Neutrophil (primary cell): ENCODE measurements around the gene KRT85.
"Not testable (repeated sequence)": the region's sequence is repeated elsewhere in the genome, so short reads cannot be mapped to it uniquely, and the experiment has no call there.

ENCODE experiments used
- H3K27ac ChIP-seq: fragments of 200-600 bp; sonication (generic); 2 replicates; pipeline ENCODE4 v1.5.1; 2016; ENCODE audit warnings: mild to moderate bottlenecking, moderate library complexity
- H3K27me3 ChIP-seq: fragments of 200-600 bp; sonication (generic); 2 replicates; pipeline ENCODE4 v1.6.0; 2016; ENCODE audit warnings: mild to moderate bottlenecking
- H3K36me3 ChIP-seq: fragments of 200-600 bp; sonication (generic); 2 replicates; pipeline ENCODE4 v1.5.1; 2017
- H3K4me1 ChIP-seq, 2 experiments: fragments of 200-600 bp in 1 of 2; sonication (generic) in 1 of 2; 1 replicate in 1 of 2; 2 replicates in 1 of 2; pipeline versions ENCODE4 v1.5.1 to v1.6.1; 2013 to 2016; ENCODE audit warnings: low read depth in 1 of 2, low read length in 1 of 2, mild to moderate bottlenecking in 1 of 2, moderate library complexity in 1 of 2; ENCODE audit not compliant: control insufficient read depth in 1 of 2, insufficient read depth in 1 of 2
- H3K4me3 ChIP-seq, 2 experiments: fragments of 200-600 bp in 1 of 2; sonication (generic) in 1 of 2; 1 replicate in 1 of 2; 2 replicates in 1 of 2; pipeline ENCODE4 v1.5.1; 2013 to 2016; ENCODE audit warnings: low read depth in 1 of 2, low read length in 1 of 2, mild to moderate bottlenecking in 1 of 2, moderate library complexity in 1 of 2
- H3K9me3 ChIP-seq: fragments of 200-600 bp; sonication (generic); 2 replicates; pipeline ENCODE4 v1.5.1; 2016
- CTCF ChIP-seq: fragments of 200-600 bp; sonication (generic); IDR thresholded peaks from 2 replicates; pipeline ENCODE4 v1.5.1; 2016; ENCODE audit warnings: antibody characterized with exemption

KRT85 gene

DNA sequence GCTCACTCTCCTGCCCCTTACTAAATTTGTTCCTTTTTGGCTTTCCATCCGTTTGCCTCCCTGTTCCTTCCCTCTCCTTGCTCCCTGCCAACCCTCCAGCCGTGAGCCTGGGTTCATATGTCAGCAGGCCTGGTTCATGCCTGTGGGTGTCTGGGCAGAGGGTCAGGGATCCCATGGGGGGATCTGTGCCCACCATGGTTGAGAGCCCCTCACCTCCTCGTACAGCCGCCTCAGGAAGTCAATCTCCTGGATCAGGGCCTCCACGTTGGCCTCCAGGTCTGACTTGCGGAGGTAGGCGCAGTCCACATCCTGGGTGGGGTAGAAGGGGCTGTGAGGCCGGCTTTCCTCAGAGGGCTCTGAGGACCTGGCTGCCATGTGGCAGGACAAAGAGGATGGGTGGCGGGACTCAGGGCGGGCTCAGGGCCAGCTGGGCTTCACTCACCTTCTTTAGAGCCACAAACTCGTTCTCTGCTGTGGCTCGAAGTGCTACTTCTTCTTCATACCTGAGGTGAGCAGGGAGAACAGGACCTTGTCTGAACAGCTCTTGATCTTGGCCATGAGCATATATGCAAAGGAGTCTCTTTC, 49.7 kb downstream of the KRT85 start:
- H3K4me3 ChIP-seq: no peak overlapping the region
- H3K4me1 ChIP-seq: no peaks in the 10 kb centered on the region
- TF ChIP-seq CTCF: no peak
- no peaks in the 10 kb centered on the region for H3K9me3 ChIP-seq
- H3K27me3 ChIP-seq: peaks cover 57% of the 10 kb centered on the region
- no peak overlapping the region for H3K27ac ChIP-seq
- no peaks in the 10 kb centered on the region for H3K36me3 ChIP-seq

GRCh38 chr12:52316701-52317100, 50.6 kb downstream of the KRT85 start:
- Histone ChIP-seq H3K27me3 (peaks cover 56% of the 10 kb centered on the region), H3K4me1 (no peaks in the 10 kb centered on the region), H3K27ac (no peak overlapping the region), H3K9me3 (no peaks in the 10 kb centered on the region), H3K36me3 (no peaks in the 10 kb centered on the region), H3K4me3 (no peak overlapping the region)
- TF ChIP-seq CTCF: no peak

DNA sequence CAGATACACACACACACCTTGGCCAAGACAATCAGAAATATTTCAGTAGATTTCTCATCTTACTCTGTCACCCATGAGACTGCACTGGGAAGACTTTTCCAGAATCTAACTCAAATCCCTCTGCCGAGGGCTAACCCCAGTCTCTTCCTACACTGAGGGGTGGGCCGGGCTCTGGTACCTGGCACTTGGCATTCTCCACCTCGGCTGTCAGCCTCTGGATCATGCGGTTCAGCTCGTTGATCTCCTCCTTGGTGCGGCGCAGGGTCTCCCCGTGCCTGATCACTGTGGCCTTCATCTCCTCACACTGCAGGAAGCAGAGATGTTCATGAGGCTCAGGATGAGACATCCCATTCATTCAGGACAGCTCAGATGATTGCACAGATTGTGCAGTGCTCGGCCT, 51.0 kb downstream of the KRT85 start:
- peaks cover 56% of the 10 kb centered on the region for H3K27me3 ChIP-seq
- H3K9me3 ChIP-seq: no peaks in the 10 kb centered on the region
- TF ChIP-seq CTCF: no peak
- no peak overlapping the region for H3K27ac ChIP-seq
- H3K36me3 ChIP-seq: no peaks in the 10 kb centered on the region
- H3K4me1 ChIP-seq: no peaks in the 10 kb centered on the region
- no peak overlapping the region for H3K4me3 ChIP-seq

DNA sequence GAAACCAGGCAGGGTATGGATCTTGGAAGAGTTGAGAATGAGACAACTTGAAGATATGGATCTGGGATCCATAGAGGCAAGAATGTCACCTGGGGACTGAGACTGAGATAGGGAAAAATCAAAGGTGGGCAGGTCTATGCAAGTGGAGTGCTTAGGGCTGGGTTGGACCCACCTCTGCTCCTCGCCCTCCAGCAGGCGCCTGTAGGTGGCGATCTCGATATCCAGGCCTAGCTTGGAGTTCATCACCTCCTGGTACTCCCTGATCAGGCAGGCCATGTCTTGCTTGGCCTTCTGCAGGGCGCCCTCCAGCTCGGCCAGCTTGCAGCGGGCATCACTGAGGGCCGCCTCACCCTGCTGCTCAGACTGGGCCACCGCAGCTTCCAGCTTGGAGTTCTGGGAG, 51.6 kb downstream of the KRT85 start:
- H3K27ac ChIP-seq, H3K4me3 ChIP-seq, H3K9me3 ChIP-seq, H3K36me3 ChIP-seq, H3K4me1 ChIP-seq: not testable (repeated sequence)
- H3K27me3 ChIP-seq: peaks cover 56% of the 10 kb centered on the region

GRCh38 chr12:52314511-52314910, 52.8 kb downstream of the KRT85 start:
- no peak for TF ChIP-seq CTCF
- Histone ChIP-seq H3K4me3 (no peak overlapping the region), H3K36me3 (no peaks in the 10 kb centered on the region), H3K27ac (no peak overlapping the region), H3K27me3 (peaks cover 56% of the 10 kb centered on the region), H3K9me3 (no peaks in the 10 kb centered on the region), H3K4me1 (no peaks in the 10 kb centered on the region)

- H3K4me3 ChIP-seq: no peak overlapping the region
- H3K27me3 ChIP-seq: peaks cover 56% of the 10 kb centered on the region
- H3K4me1 ChIP-seq: no peaks in the 10 kb centered on the region
- no peak for TF ChIP-seq CTCF
- H3K36me3 ChIP-seq: no peaks in the 10 kb centered on the region
- H3K27ac ChIP-seq: no peak overlapping the region
- H3K9me3 ChIP-seq: no peaks in the 10 kb centered on the region
Measured at GRCh38 chr12:52313926-52314325, 53.4 kb downstream of the KRT85 start.
